HEK293 (cell line): ENCODE results near the gene IGDCC3.

Experiments used
- CTCF ChIP-seq: fragments of 450-650 bp; formaldehyde crosslinking; IDR thresholded peaks from 2 replicates; pipeline ENCODE4 v1.5.1; 2016; ENCODE audit warnings: missing biosample characterization, missing genetic modification characterization
- HOXC10 ChIP-seq: sonication (generic); formaldehyde crosslinking; IDR thresholded peaks from 2 replicates; pipeline ENCODE4 v1.8.1; 2023; ENCODE audit warnings: mild to moderate bottlenecking, missing genetic modification reagents
- INSM2 ChIP-seq: fragments of 450-650 bp; formaldehyde crosslinking; IDR thresholded peaks from 2 replicates; pipeline ENCODE4 v1.5.1; 2016; ENCODE audit warnings: missing biosample characterization, missing genetic modification characterization
- KLF9 ChIP-seq: fragments of 450-650 bp; formaldehyde crosslinking; IDR thresholded peaks from 2 replicates; pipeline ENCODE4 v1.5.1; 2016; ENCODE audit warnings: missing biosample characterization, missing genetic modification characterization, low read depth
- OSR2 ChIP-seq: fragments of 450-650 bp; formaldehyde crosslinking; IDR thresholded peaks from 2 replicates; pipeline ENCODE4 v1.5.1; 2016; ENCODE audit warnings: missing biosample characterization, missing genetic modification characterization
- PRDM4 ChIP-seq: fragments of 450-650 bp; formaldehyde crosslinking; IDR thresholded peaks from 2 replicates; pipeline ENCODE4 v1.5.1; 2017; ENCODE audit warnings: missing biosample characterization, missing genetic modification characterization
- SCRT2 ChIP-seq: fragments of 450-650 bp; formaldehyde crosslinking; IDR thresholded peaks from 2 replicates; pipeline ENCODE4 v1.5.1; 2016; ENCODE audit warnings: missing biosample characterization, missing genetic modification characterization
- ZBTB21 ChIP-seq: fragments of 450-650 bp; formaldehyde crosslinking; IDR thresholded peaks from 2 replicates; pipeline ENCODE4 v1.5.1; 2017; ENCODE audit warnings: missing biosample characterization, missing genetic modification characterization
- ZBTB8A ChIP-seq: fragments of 450-650 bp; formaldehyde crosslinking; IDR thresholded peaks from 2 replicates; pipeline ENCODE4 v1.5.1; 2016; ENCODE audit warnings: missing biosample characterization, missing genetic modification characterization
- ZFP37 ChIP-seq: fragments of 450-650 bp; formaldehyde crosslinking; IDR thresholded peaks from 2 replicates; pipeline ENCODE4 v1.5.1; 2016; ENCODE audit warnings: missing biosample characterization, missing genetic modification characterization
- ZNF10 ChIP-seq: fragments of 450-650 bp; formaldehyde crosslinking; IDR thresholded peaks from 2 replicates; pipeline ENCODE4 v1.5.1; 2017; ENCODE audit warnings: missing biosample characterization, missing genetic modification characterization
- ZNF112 ChIP-seq: fragments of 450-650 bp; formaldehyde crosslinking; IDR thresholded peaks from 2 replicates; pipeline ENCODE4 v1.5.0; 2017; ENCODE audit warnings: missing biosample characterization, missing genetic modification characterization
- ZNF157 ChIP-seq: fragments of 450-650 bp; formaldehyde crosslinking; IDR thresholded peaks from 2 replicates; pipeline ENCODE4 v1.5.1; 2016; ENCODE audit warnings: missing biosample characterization, missing genetic modification characterization
- ZNF214 ChIP-seq: fragments of 450-650 bp; formaldehyde crosslinking; IDR thresholded peaks from 2 replicates; pipeline ENCODE4 v1.5.1; 2017; ENCODE audit warnings: missing biosample characterization, mild to moderate bottlenecking, missing genetic modification characterization, borderline replicate concordance
- ZNF24 ChIP-seq: fragments of 450-650 bp; formaldehyde crosslinking; IDR thresholded peaks from 2 replicates; pipeline ENCODE4 v1.5.1; 2016; ENCODE audit warnings: missing biosample characterization, missing genetic modification characterization
- ZNF324 ChIP-seq: fragments of 450-650 bp; formaldehyde crosslinking; IDR thresholded peaks from 2 replicates; pipeline ENCODE4 v1.5.1; 2016; ENCODE audit warnings: missing biosample characterization, missing genetic modification characterization
- ZNF37A ChIP-seq: fragments of 450-650 bp; IDR thresholded peaks from 2 replicates; pipeline ENCODE4 v1.5.1; 2018; ENCODE audit warnings: missing biosample characterization, missing genetic modification characterization
- ZNF558 ChIP-seq: fragments of 450-650 bp; formaldehyde crosslinking; IDR thresholded peaks from 2 replicates; pipeline ENCODE4 v1.5.1; 2016; ENCODE audit warnings: missing biosample characterization, missing genetic modification characterization
- ZNF677 ChIP-seq: fragments of 450-650 bp; IDR thresholded peaks from 2 replicates; pipeline ENCODE4 v1.5.0; 2018; ENCODE audit warnings: missing biosample characterization, mild to moderate bottlenecking, missing genetic modification characterization, moderate library complexity
- ZNF701 ChIP-seq: fragments of 450-650 bp; formaldehyde crosslinking; IDR thresholded peaks from 2 replicates; pipeline ENCODE4 v1.5.1; 2016; ENCODE audit warnings: missing biosample characterization, missing genetic modification characterization
- ZNF776 ChIP-seq: fragments of 450-650 bp; formaldehyde crosslinking; IDR thresholded peaks from 2 replicates; pipeline ENCODE4 v1.5.0; 2017; ENCODE audit warnings: missing biosample characterization, missing genetic modification characterization, borderline replicate concordance
- ZNF843 ChIP-seq: fragments of 450-650 bp; formaldehyde crosslinking; IDR thresholded peaks from 2 replicates; pipeline ENCODE4 v1.5.1; 2016; ENCODE audit warnings: missing biosample characterization, missing genetic modification characterization
- TF ChIP-seq, protein P1 (sequence below): fragments of 450-650 bp; formaldehyde crosslinking; optimal IDR thresholded peaks from 2 replicates; pipeline ENCODE3; 2016; ENCODE audit warnings: missing biosample characterization, mild to moderate bottlenecking, missing genetic modification characterization
- TF ChIP-seq, protein P2 (sequence below): fragments of 450-650 bp; formaldehyde crosslinking; IDR thresholded peaks from 2 replicates; pipeline ENCODE4 v1.5.1; 2016; ENCODE audit warnings: missing biosample characterization, missing genetic modification characterization
- TF ChIP-seq, protein P3 (sequence below): fragments of 450-650 bp; formaldehyde crosslinking; IDR thresholded peaks from 2 replicates; pipeline ENCODE4 v1.5.1; 2016; ENCODE audit warnings: missing biosample characterization, missing genetic modification characterization
- TF ChIP-seq, protein P4 (sequence below): fragments of 450-650 bp; formaldehyde crosslinking; IDR thresholded peaks from 2 replicates; pipeline ENCODE4 v1.5.1; 2016; ENCODE audit warnings: missing biosample characterization, missing genetic modification characterization

IGDCC3 gene

DNA sequence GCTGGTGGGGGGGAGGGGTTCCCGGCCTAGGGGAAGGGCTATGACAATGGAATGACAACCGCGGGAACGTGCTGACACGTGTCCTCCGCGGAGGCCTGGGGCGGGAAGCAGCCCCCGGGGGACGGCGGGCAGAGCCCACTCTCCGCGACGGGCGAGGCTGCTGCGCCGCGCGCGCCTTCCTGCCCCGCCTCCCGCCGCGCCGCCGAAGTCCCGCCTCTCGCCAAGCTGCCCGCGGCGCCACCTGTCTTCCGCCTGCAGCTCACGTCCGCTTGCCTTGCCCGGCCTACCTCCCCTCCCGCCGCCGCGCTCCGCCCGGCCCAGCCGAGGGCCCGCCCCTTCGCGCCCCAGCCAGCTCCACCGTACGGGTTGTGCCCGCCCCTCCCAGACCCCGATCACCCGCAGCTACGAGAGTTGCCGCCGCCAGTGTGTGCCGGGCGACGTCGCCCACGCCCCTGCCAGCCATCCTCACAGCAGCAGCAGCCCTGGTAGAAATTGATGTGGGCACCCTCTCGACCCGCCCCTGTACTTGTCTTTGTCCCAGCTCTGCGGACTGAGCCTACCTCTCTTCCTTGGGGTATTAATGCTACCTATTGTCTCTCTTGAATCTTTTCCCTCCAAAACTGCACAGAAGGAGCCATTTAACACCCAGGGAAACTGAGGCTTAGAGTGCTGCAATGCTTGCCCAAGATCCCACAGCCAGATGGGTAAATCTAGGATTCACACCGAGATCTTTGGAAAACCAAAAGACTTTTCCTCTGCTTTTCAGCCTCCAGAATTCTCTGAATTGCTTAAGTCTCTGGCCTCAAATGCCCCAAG is 90.9 kb downstream of the IGDCC3 start, which contains the start of gene PARP16 (continued):
- TF ChIP-seq HOXC10 (CRISPR knock-in tag) (0 out of 2 replicates have a peak, but pooled peaks have one; percentile 23), ZNF677 (tag by site-specific recombination) (0 out of 2 replicates have a peak, but pooled peaks have one; percentile 13), INSM2 (tag by site-specific recombination) (peak; percentile 60; the same call in 1 of the 2 replicates), KLF9 (tag by site-specific recombination) (peak; percentile 78), ZNF24 (tag by site-specific recombination) (no peak), ZNF776 (tag by site-specific recombination) (no peak), ZBTB21 (tag by site-specific recombination) (0 out of 2 replicates have a peak, but pooled peaks have one; percentile 8), ZNF843 (tag by site-specific recombination) (0 out of 2 replicates have a peak, but pooled peaks have one; percentile 8), ZBTB8A (tag by site-specific recombination) (peak; percentile 72), ZNF112 (tag by site-specific recombination) (no peak), CTCF (0 out of 2 replicates have a peak, but pooled peaks have one; percentile 38), ZNF37A (no peak), ZNF558 (tag by site-specific recombination) (no peak), OSR2 (tag by site-specific recombination) (no peak), SCRT2 (tag by site-specific recombination) (0 out of 2 replicates have a peak, but pooled peaks have one; percentile 8), ZNF10 (no peak), ZNF701 (tag by site-specific recombination) (no peak), PRDM4 (tag by site-specific recombination) (no peak), ZFP37 (0 out of 2 replicates have a peak, but pooled peaks have one; percentile 59), ZNF324 (tag by site-specific recombination) (peak; percentile 68; the same call in 1 of the 2 replicates), ZNF214 (no peak), ZNF157 (tag by site-specific recombination) (no peak)
- TF ChIP-seq, protein P1, sequence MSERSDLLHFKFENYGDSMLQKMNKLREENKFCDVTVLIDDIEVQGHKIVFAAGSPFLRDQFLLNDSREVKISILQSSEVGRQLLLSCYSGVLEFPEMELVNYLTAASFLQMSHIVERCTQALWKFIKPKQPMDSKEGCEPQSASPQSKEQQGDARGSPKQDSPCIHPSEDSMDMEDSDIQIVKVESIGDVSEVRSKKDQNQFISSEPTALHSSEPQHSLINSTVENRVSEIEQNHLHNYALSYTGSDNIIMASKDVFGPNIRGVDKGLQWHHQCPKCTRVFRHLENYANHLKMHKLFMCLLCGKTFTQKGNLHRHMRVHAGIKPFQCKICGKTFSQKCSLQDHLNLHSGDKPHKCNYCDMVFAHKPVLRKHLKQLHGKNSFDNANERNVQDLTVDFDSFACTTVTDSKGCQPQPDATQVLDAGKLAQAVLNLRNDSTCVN (tag by site-specific recombination) = peak; percentile 89
- TF ChIP-seq, protein P2, sequence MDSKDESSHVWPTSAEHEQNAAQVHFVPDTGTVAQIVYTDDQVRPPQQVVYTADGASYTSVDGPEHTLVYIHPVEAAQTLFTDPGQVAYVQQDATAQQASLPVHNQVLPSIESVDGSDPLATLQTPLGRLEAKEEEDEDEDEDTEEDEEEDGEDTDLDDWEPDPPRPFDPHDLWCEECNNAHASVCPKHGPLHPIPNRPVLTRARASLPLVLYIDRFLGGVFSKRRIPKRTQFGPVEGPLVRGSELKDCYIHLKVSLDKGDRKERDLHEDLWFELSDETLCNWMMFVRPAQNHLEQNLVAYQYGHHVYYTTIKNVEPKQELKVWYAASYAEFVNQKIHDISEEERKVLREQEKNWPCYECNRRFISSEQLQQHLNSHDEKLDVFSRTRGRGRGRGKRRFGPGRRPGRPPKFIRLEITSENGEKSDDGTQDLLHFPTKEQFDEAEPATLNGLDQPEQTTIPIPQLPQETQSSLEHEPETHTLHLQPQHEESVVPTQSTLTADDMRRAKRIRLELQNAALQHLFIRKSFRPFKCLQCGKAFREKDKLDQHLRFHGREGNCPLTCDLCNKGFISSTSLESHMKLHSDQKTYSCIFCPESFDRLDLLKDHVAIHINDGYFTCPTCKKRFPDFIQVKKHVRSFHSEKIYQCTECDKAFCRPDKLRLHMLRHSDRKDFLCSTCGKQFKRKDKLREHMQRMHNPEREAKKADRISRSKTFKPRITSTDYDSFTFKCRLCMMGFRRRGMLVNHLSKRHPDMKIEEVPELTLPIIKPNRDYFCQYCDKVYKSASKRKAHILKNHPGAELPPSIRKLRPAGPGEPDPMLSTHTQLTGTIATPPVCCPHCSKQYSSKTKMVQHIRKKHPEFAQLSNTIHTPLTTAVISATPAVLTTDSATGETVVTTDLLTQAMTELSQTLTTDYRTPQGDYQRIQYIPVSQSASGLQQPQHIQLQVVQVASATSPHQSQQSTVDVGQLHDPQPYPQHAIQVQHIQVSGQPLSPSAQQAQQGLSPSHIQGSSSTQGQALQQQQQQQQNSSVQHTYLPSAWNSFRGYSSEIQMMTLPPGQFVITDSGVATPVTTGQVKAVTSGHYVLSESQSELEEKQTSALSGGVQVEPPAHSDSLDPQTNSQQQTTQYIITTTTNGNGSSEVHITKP (tag by site-specific recombination) = peak; percentile 52
- TF ChIP-seq, protein P3, sequence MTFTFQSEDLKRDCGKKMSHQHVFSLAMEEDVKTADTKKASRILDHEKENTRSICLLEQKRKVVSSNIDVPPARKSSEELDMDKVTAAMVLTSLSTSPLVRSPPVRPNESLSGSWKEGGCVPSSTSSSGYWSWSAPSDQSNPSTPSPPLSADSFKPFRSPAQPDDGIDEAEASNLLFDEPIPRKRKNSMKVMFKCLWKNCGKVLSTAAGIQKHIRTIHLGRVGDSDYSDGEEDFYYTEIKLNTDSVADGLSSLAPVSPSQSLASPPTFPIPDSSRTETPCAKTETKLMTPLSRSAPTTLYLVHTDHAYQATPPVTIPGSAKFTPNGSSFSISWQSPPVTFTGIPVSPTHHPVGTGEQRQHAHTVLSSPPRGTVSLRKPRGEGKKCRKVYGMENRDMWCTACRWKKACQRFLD (tag by site-specific recombination) = no peak
- TF ChIP-seq, protein P4, sequence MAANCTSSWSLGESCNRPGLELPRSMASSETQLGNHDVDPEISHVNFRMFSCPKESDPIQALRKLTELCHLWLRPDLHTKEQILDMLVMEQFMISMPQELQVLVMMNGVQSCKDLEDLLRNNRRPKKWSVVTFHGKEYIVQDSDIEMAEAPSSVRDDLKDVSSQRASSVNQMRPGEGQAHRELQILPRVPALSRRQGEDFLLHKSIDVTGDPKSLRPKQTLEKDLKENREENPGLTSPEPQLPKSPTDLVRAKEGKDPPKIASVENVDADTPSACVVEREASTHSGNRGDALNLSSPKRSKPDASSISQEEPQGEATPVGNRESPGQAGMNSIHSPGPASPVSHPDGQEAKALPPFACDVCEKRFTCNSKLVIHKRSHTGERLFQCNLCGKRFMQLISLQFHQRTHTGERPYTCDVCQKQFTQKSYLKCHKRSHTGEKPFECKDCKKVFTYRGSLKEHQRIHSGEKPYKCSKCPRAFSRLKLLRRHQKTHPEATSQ (tag by site-specific recombination) = no peak
